HepG2 (cell line): ENCODE results near the gene FXYD1. TPM values are rescaled to one million over a fixed set of nuclear protein-coding genes. Genes with fewer than 3 reads are reported as not detected.

Experiments
- HMG20B ChIP-seq: conservative IDR thresholded peaks from 2 replicates; pipeline ENCODE4 v1.6.1; 2016; ENCODE audit warnings: missing genetic modification reagents, missing compliant biosample characterization
- HNF4G ChIP-seq, 2 experiments: sonication (generic) in 1 of 2; formaldehyde crosslinking in 1 of 2; IDR thresholded peaks; 2 replicates each; pipeline versions ENCODE4 v1.4.0 to v1.6.1; 2011 to 2020; ENCODE audit warnings: borderline replicate concordance in 2 of 2, low read depth in 2 of 2, mild to moderate bottlenecking in 2 of 2, low read length in 1 of 2, missing genetic modification reagents in 1 of 2, moderate library complexity in 1 of 2
- KAT7 ChIP-seq: IDR thresholded peaks from 2 replicates; pipeline ENCODE4 v1.6.1; 2018; ENCODE audit warnings: borderline replicate concordance, missing compliant biosample characterization
- NCOR1 ChIP-seq: fragments of 200-600 bp; sonication (generic); IDR thresholded peaks from 2 replicates; pipeline ENCODE4 v1.7.0; 2017; ENCODE audit warnings: antibody characterized with exemption, low read length, borderline replicate concordance
- NFE2L1 ChIP-seq: sonication (generic); formaldehyde crosslinking; IDR thresholded peaks from 2 replicates; pipeline ENCODE4 v1.4.0; 2020; ENCODE audit warnings: missing genetic modification reagents, mild to moderate bottlenecking, borderline replicate concordance
- TAF15 ChIP-seq: fragments of 200-400 bp; formaldehyde crosslinking; IDR thresholded peaks from one replicate; pipeline ENCODE4 v1.6.1; 2018; ENCODE audit warnings: mild to moderate bottlenecking, low read depth, low read length; ENCODE audit not compliant: poor library complexity, severe bottlenecking
- ZBTB4 ChIP-seq: sonication (generic); formaldehyde crosslinking; IDR thresholded peaks from 2 replicates; pipeline ENCODE4 v1.4.0; 2020; ENCODE audit warnings: missing genetic modification reagents, mild to moderate bottlenecking, borderline replicate concordance
- ZNF317 ChIP-seq: sonication (generic); formaldehyde crosslinking; IDR thresholded peaks from 2 replicates; pipeline ENCODE4 v1.5.0; 2020; ENCODE audit warnings: mild to moderate bottlenecking, missing genetic modification reagents
- ZNF570 ChIP-seq: sonication (generic); formaldehyde crosslinking; IDR thresholded peaks from 2 replicates; pipeline ENCODE4 v1.4.0; 2020; ENCODE audit warnings: mild to moderate bottlenecking, missing genetic modification reagents, borderline replicate concordance
- ZNF766 ChIP-seq: sonication (generic); formaldehyde crosslinking; IDR thresholded peaks from 2 replicates; pipeline ENCODE4 v1.5.0; 2020; ENCODE audit warnings: missing genetic modification reagents, borderline replicate concordance
- polyA plus RNA-seq, 8 experiments: library from polyadenylated mRNA; depleted of rRNA in 3 of 8; stranded (reverse) in 7 of 8; unstranded in 1 of 8; fragments of >200 nt; fragmentation: Illumina TruSeq in 4 of 8; extraction: Trizol in 4 of 8; gene quantifications; 2 replicates each; pipeline versions ENCODE4 v1.2.1 to v1.2.3, GENCODE V29; 2011 to 2016; ENCODE audit warnings: low read depth in 4 of 8, missing spikeins in 1 of 8, mixed read lengths in 1 of 8; ENCODE audit not compliant: insufficient read depth in 1 of 8
- total RNA-seq, 5 experiments: library from RNA; depleted of rRNA; stranded (reverse); fragments of >200 nt; fragmentation: Illumina TruSeq; extraction: Trizol; gene quantifications; 2 replicates each; pipeline ENCODE4 v1.2.3, GENCODE V29; 2016; ENCODE audit warnings: low read depth in 1 of 5
- TF ChIP-seq, protein P1 (sequence below): sonication (generic); formaldehyde crosslinking; IDR thresholded peaks from 2 replicates; pipeline ENCODE4 v1.4.0; 2020; ENCODE audit warnings: mild to moderate bottlenecking, missing genetic modification reagents, borderline replicate concordance
- TF ChIP-seq, protein P2 (sequence below): sonication (generic); formaldehyde crosslinking; IDR thresholded peaks from 2 replicates; pipeline ENCODE4 v1.8.0; 2022; ENCODE audit warnings: mild to moderate bottlenecking, missing genetic modification reagents
- TF ChIP-seq, protein P3 (sequence below): IDR thresholded peaks from 2 replicates; pipeline ENCODE4 v1.6.1; 2012; ENCODE audit warnings: inconsistent platforms

FXYD1 gene
- total and polyA plus RNA-seq, 2 of the 13 experiments (the other 11 are each of a cell fraction or from before 2014, with no cell fraction given), result 31.2 TPM; not detected in 1

DNA sequence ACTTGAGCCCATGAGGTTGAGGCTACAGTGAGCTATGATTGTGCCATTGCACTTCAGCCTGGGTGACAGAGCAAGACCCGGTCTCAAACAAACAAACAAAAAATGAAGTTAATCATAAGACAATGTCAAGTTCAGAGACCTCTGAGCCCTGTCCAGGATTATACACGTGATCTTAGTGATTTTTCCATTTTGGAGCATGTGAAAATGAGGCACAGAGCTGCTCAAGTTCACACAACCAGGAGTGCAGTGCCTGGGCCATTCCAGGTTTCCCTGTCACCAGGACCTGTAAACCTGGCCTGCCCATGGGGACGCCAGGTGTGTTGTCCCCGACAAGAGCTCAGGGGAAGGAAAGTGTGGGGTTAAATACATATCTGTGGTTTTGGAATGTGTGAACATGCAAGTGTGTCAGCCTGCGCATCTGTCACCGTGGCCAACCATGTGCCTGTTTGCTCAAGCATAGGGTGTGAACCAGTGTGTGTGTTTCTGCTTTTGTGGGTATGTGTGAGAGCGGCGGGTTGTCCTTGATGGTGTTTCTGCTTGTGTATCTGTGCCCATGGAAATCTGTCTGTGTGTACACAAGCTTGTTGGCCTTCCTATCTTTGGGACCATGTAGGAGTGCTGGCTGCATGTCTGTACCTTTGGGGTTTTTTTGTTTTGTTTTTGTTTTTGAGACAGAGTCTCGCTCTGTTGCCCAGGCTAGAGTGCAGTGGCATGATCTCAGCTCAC lies 1.5 kb upstream of the FXYD1 start (continued):
- TF ChIP-seq ZNF766 (CRISPR knock-in tag) (0 out of 2 replicates have a peak, but pooled peaks have one; percentile 5), ZBTB4 (no peak), ZNF317 (CRISPR knock-in tag) (peak; percentile 74), ZNF570 (CRISPR knock-in tag) (no peak), NCOR1 (peak; percentile 93), HNF4G (IDR thresholded peaks at IDR 0.05; ENCODE audit: borderline replicate concordance, low read depth, low read length) (no peak), HNF4G (CRISPR knock-in tag; IDR thresholded peaks at IDR 0.05; ENCODE audit: borderline replicate concordance, low read depth) (peak; percentile 30; the same call in 1 of the 2 replicates), NFE2L1 (CRISPR knock-in tag) (no peak), HMG20B (no peak), TAF15 (no peak), KAT7 (CRISPR knock-in tag) (no peak)
- TF ChIP-seq, protein P1, sequence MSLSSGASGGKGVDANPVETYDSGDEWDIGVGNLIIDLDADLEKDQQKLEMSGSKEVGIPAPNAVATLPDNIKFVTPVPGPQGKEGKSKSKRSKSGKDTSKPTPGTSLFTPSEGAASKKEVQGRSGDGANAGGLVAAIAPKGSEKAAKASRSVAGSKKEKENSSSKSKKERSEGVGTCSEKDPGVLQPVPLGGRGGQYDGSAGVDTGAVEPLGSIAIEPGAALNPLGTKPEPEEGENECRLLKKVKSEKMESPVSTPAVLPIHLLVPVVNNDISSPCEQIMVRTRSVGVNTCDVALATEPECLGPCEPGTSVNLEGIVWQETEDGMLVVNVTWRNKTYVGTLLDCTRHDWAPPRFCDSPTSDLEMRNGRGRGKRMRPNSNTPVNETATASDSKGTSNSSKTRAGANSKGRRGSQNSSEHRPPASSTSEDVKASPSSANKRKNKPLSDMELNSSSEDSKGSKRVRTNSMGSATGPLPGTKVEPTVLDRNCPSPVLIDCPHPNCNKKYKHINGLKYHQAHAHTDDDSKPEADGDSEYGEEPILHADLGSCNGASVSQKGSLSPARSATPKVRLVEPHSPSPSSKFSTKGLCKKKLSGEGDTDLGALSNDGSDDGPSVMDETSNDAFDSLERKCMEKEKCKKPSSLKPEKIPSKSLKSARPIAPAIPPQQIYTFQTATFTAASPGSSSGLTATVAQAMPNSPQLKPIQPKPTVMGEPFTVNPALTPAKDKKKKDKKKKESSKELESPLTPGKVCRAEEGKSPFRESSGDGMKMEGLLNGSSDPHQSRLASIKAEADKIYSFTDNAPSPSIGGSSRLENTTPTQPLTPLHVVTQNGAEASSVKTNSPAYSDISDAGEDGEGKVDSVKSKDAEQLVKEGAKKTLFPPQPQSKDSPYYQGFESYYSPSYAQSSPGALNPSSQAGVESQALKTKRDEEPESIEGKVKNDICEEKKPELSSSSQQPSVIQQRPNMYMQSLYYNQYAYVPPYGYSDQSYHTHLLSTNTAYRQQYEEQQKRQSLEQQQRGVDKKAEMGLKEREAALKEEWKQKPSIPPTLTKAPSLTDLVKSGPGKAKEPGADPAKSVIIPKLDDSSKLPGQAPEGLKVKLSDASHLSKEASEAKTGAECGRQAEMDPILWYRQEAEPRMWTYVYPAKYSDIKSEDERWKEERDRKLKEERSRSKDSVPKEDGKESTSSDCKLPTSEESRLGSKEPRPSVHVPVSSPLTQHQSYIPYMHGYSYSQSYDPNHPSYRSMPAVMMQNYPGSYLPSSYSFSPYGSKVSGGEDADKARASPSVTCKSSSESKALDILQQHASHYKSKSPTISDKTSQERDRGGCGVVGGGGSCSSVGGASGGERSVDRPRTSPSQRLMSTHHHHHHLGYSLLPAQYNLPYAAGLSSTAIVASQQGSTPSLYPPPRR (CRISPR knock-in tag), result peak; percentile 76
- TF ChIP-seq, protein P2, sequence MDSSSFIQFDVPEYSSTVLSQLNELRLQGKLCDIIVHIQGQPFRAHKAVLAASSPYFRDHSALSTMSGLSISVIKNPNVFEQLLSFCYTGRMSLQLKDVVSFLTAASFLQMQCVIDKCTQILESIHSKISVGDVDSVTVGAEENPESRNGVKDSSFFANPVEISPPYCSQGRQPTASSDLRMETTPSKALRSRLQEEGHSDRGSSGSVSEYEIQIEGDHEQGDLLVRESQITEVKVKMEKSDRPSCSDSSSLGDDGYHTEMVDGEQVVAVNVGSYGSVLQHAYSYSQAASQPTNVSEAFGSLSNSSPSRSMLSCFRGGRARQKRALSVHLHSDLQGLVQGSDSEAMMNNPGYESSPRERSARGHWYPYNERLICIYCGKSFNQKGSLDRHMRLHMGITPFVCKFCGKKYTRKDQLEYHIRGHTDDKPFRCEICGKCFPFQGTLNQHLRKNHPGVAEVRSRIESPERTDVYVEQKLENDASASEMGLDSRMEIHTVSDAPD (CRISPR knock-in tag), result no peak
- TF ChIP-seq, protein P3, sequence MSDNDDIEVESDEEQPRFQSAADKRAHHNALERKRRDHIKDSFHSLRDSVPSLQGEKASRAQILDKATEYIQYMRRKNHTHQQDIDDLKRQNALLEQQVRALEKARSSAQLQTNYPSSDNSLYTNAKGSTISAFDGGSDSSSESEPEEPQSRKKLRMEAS, result peak; percentile 73
